T-cell (primary cell): ENCODE measurements around the gene KIAA0753. TPM values are rescaled to one million over a fixed set of nuclear protein-coding genes. Genes with fewer than 3 reads are reported as not detected.

ENCODE experiments used
- ATAC-seq, 4 experiments: fragments of 200-7000 bp in 3 of 4; fragments of 150-1000 bp in 1 of 4; cut with Tn5 transposase; replicated peaks in 1 of 4; 1 replicate in 3 of 4; 2 replicates in 1 of 4; pipeline ENCODE4 v1.10.0; 2021; ENCODE audit warnings: moderate library complexity in 3 of 4, mild to moderate bottlenecking in 2 of 4, moderate number of reproducible peaks in 1 of 4
- CTCF ChIA-PET, 2 donors: fragments of 300-600 bp; sonication (Branson Sonifier 250); formaldehyde crosslinking; loops; one replicate each; lab custom pipeline; 2022; ENCODE audit warnings: antibody characterized with exemption in 2 of 2; lab: Charles Lee
- POLR2A ChIA-PET, 2 donors: fragments of 300-600 bp; sonication (Branson Sonifier 250); formaldehyde crosslinking; loops; one replicate each; lab custom pipeline; 2022; ENCODE audit warnings: antibody characterized with exemption in 2 of 2; lab: Charles Lee
- DNase-seq, 35 experiments: peaks; one replicate each; pipeline versions ENCODE4 v3.0.0 to v3.0.0-alpha.2; 2013 to 2023
- H3K27ac ChIP-seq: one replicate; pipeline ENCODE4 v1.5.1; 2013; ENCODE audit warnings: low read length
- H3K27me3 ChIP-seq, 2 experiments: replicated peaks in 1 of 2; 1 replicate in 1 of 2; 2 replicates in 1 of 2; pipeline versions ENCODE4 v1.6.1 to v1.7.0; 2013; ENCODE audit warnings: low read length in 1 of 2, mixed read lengths in 1 of 2; ENCODE audit not compliant: control insufficient read depth in 2 of 2, insufficient read depth in 2 of 2; ENCODE audit errors: extremely low read depth in 1 of 2
- H3K36me3 ChIP-seq, 2 donors: 1 replicate in 1 of 2; 2 replicates in 1 of 2; pipeline versions ENCODE4 v1.6.1 to v1.7.0; 2013; ENCODE audit warnings: low read length in 1 of 2; ENCODE audit not compliant: control insufficient read depth in 2 of 2, insufficient read depth in 1 of 2; ENCODE audit errors: extremely low read depth in 1 of 2
- H3K4me1 ChIP-seq, 2 experiments: 1 replicate in 1 of 2; 2 replicates in 1 of 2; pipeline versions ENCODE4 v1.6.1 to v1.7.0; 2013; ENCODE audit warnings: low read length in 2 of 2, mixed read lengths in 1 of 2; ENCODE audit not compliant: insufficient read depth in 2 of 2, control insufficient read depth in 1 of 2; ENCODE audit errors: extremely low read depth in 1 of 2
- H3K4me3 ChIP-seq, 2 donors: 1 replicate in 1 of 2; 2 replicates in 1 of 2; pipeline versions ENCODE4 v1.5.1 to v1.7.0; 2013; ENCODE audit warnings: mild to moderate bottlenecking in 2 of 2, low read length in 1 of 2, moderate library complexity in 1 of 2; ENCODE audit not compliant: control insufficient read depth in 1 of 2; ENCODE audit errors: extremely low read depth in 1 of 2
- H3K9me3 ChIP-seq: 2 replicates; pipeline ENCODE4 v1.7.0; 2013
- H3K27ac Mint-ChIP-seq, 2 donors: one replicate each; pipeline ENCODE4 v1.8.0; 2020 to 2021; ENCODE audit warnings: mild to moderate bottlenecking in 2 of 2, mixed read lengths in 2 of 2
- H3K27me3 Mint-ChIP-seq, 2 donors: one replicate each; pipeline ENCODE4 v1.8.0; 2021 to 2022; ENCODE audit warnings: mixed read lengths in 2 of 2
- H3K36me3 Mint-ChIP-seq: one replicate; pipeline ENCODE4 v1.8.0; 2021; ENCODE audit warnings: mixed read lengths
- H3K4me1 Mint-ChIP-seq, 3 donors: one replicate each; pipeline ENCODE4 v1.8.0; 2020 to 2022; ENCODE audit warnings: mixed read lengths in 3 of 3, mild to moderate bottlenecking in 1 of 3
- H3K4me3 Mint-ChIP-seq, 3 donors: one replicate each; pipeline ENCODE4 v1.8.0; 2020 to 2022; ENCODE audit warnings: mild to moderate bottlenecking in 3 of 3, mixed read lengths in 3 of 3, moderate library complexity in 3 of 3
- H3K9me3 Mint-ChIP-seq, 3 donors: one replicate each; pipeline ENCODE4 v1.8.0; 2020 to 2022; ENCODE audit warnings: mixed read lengths in 3 of 3
- WGBS: methylation state at CpG from one replicate; pipeline ENCODE4 v1.1.5; 2013; ENCODE audit warnings: missing lambda C conversion rate; ENCODE audit not compliant: insufficient coverage; 5-methylcytosine and 5-hydroxymethylcytosine counted together
- total RNA-seq, 35 experiments: library from RNA in 6 of 35; stranded (reverse) in 6 of 35; fragments of 120-200 nt in 1 of 35; gene quantifications; one replicate each; pipeline versions ENCODE4 v1.2.1 to v1.2.4 and lab custom pipeline; 2013 to 2026

The KIAA0753 gene
- total RNA-seq, 5 donors from 2014 or later (not counting 1 experiment from before 2014, with no cell fraction given): 12.4 to 16.9 (median 15.9) TPM

DNA sequence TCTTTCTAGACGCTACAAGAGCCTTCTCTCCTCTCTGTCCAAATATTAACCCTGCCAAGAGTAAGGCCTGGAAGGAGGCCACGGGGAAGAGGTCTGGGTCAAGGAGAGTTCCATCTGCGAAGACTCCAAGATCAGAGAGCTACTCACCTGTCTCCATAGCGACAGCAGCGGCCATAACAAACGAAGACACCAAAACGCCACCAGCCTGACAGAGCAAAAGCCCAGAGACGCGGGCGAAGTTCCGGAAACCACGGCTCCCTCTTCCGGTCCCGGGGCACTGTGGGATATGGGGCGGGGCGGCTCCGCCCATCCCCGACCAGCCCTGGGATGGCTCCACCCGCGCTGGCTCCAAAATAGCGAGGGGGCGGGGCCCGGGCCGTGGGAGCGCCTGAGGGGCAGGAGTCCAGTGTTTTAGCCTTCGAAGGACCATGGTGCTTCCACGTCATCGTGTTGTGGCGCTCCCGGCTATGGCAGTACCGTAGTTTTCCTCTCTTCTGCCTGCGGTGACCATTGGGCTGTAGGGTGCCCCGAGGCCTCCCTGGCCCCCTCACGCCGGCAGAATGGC, 10.9 kb upstream of the KIAA0753 start, which contains the start of the genes C17orf100 and MED31:
TSS of gene C17orf100 (plus strand) at position 409 of the 565 bp plus-strand sequence. CDS start at position 561, 152 bp downstream.
TSS of gene MED31 (minus strand) at position 252 of the 565 bp plus-strand sequence. CDS start at position 175, 77 bp downstream.
- Mint-ChIP-seq H3K36me3 (peaks cover 26% of the 10 kb centered on the region), H3K4me1 (peaks cover 68 to 80% (median 75%) of the 10 kb centered on the region in 3 donors), H3K9me3 (no peaks in the 10 kb centered on the region), H3K27me3 (no peaks in the 10 kb centered on the region), H3K27ac (peak within 1 kb of the TSS; percentile 99), H3K4me3 (peak within 1 kb of the TSS; percentile 97 to 99 (median 98))
- DNase-seq (peak; percentile 85 to 96 (median 91)), ATAC-seq (peak; percentile 90 to 96 (median 96))
- WGBS: under 1% methylated on average over 34 of the region's 35 CpGs
- Histone ChIP-seq H3K9me3 (no peaks in the 10 kb centered on the region), H3K27ac (peak within 1 kb of the TSS; percentile 97), H3K36me3 (peaks cover 0 to 23% of the 10 kb centered on the region in 2 donors), H3K4me3 (peak within 1 kb of the TSS; percentile 69 to 79), H3K4me1 (peaks cover 20 to 36% of the 10 kb centered on the region in 2 experiments), H3K27me3 (peaks cover 0 to 13% of the 10 kb centered on the region in 2 experiments)
- ChIA-PET POLR2A (interaction anchor here (0.5 to 1.5 kb wide), 6 partner anchors 10 to 1270 kb away, joined by 3 to 31 read pairs (median 4); partner anchors contain the start of genes KIAA0753 (in 1 of the 2), TXNDC17 (in 1 of the 2) and XAF1 (in 1 of the 2)), CTCF (interaction anchor here (0.6 to 2.3 kb wide), 3 partner anchors 10 to 923 kb away, joined by 3 to 10 read pairs (median 3); partner anchors contain the start of genes KIAA0753 (in 1 of the 2) and TXNDC17 (in 1 of the 2))

DNA sequence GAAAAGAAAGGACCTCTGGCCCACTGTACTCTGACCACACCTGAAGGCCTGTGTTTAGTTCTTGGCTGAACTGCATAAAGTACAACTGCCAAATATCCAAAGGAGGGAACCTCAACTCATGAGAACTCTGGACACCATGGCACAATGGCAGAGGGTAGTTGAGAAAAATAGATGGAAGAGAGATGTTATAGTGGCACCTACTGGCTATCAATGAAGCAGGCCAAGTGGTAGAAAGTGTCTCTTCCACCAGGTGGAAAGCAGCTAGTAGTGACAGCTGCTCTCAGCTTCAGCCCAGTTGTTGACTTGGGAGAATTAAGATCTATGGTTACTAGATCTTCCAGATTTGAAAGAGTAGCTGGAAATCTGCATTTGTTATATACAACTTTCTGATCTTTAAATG, 7.7 kb upstream of the KIAA0753 start:
- Mint-ChIP-seq H3K27ac (no peak overlapping the region), H3K36me3 (peaks cover 38% of the 10 kb centered on the region), H3K9me3 (no peaks in the 10 kb centered on the region), H3K4me3 (no peak overlapping the region), H3K27me3 (no peaks in the 10 kb centered on the region), H3K4me1 (peaks cover 69 to 79% (median 75%) of the 10 kb centered on the region in 3 donors)
- H3K27me3 ChIP-seq: no peaks in the 10 kb centered on the region
- peaks cover 0 to 35% of the 10 kb centered on the region in 2 donors for H3K36me3 ChIP-seq
- no peak for ATAC-seq
- no peaks in the 10 kb centered on the region for H3K9me3 ChIP-seq
- no peak overlapping the region for H3K27ac ChIP-seq
- peak in 1 of 35 experiments; percentile 31 for DNase-seq
- ChIA-PET POLR2A (no interaction called here), CTCF (interaction anchor here in 1 of 2 donors (0.7 to 0.8 kb wide), 2 partner anchors 175 to 176 kb away, joined by 3 to 6 read pairs; no protein-coding TSS in a partner anchor)
- no peak overlapping the region for H3K4me3 ChIP-seq
- H3K4me1 ChIP-seq: peaks cover 13 to 19% of the 10 kb centered on the region in 2 experiments

GRCh38 chr17:6643451-6644125, 3.1 kb upstream of the KIAA0753 start:
- H3K4me1 ChIP-seq: peaks cover 12 to 25% of the 10 kb centered on the region in 2 experiments
- no peak overlapping the region for H3K4me3 Mint-ChIP-seq
- no peak overlapping the region for H3K27ac Mint-ChIP-seq
- WGBS: 59% methylated on average over 4 of the region's 5 CpGs
- no peaks in the 10 kb centered on the region for H3K9me3 ChIP-seq
- H3K4me3 ChIP-seq: no peak overlapping the region
- H3K9me3 Mint-ChIP-seq: no peaks in the 10 kb centered on the region
- H3K27ac ChIP-seq: no peak overlapping the region
- DNase-seq (no peak), ATAC-seq (no peak)
- ChIA-PET POLR2A (no interaction called here), CTCF (no interaction called here)
- no peaks in the 10 kb centered on the region for H3K27me3 Mint-ChIP-seq
- H3K4me1 Mint-ChIP-seq: peaks cover 66 to 76% (median 73%) of the 10 kb centered on the region in 3 donors
- H3K27me3 ChIP-seq: no peaks in the 10 kb centered on the region
- peaks cover 0 to 33% of the 10 kb centered on the region in 2 donors for H3K36me3 ChIP-seq
- H3K36me3 Mint-ChIP-seq: peaks cover 26% of the 10 kb centered on the region

- DNase-seq (no peak), ATAC-seq (no peak)
- no peaks in the 10 kb centered on the region for H3K27me3 ChIP-seq
- Mint-ChIP-seq H3K27ac (peak overlapping the region; percentile 64 to 96), H3K36me3 (peaks cover 16% of the 10 kb centered on the region), H3K4me1 (peaks cover 65 to 73% (median 73%) of the 10 kb centered on the region in 3 donors), H3K4me3 (peak overlapping the region; percentile 92 to 95 (median 95)), H3K9me3 (no peaks in the 10 kb centered on the region), H3K27me3 (no peaks in the 10 kb centered on the region)
- H3K36me3 ChIP-seq: peaks cover under 1 to 25% of the 10 kb centered on the region in 2 donors
- peak overlapping the region; percentile 40 for H3K27ac ChIP-seq
- H3K9me3 ChIP-seq: no peaks in the 10 kb centered on the region
- ChIA-PET CTCF (interaction anchor here in 1 of 2 donors (2.4 kb wide), 1 partner anchor 8 kb away, joined by 10 read pairs; the partner anchor contains the start of genes C17orf100 and MED31), POLR2A (interaction anchor here in 1 of 2 donors (2.7 kb wide), 1 partner anchor 8 kb away, joined by 31 read pairs; the partner anchor contains the start of genes C17orf100 and MED31)
- H3K4me3 ChIP-seq: no peak overlapping the region
- H3K4me1 ChIP-seq: peaks cover 12 to 35% of the 10 kb centered on the region in 2 experiments
- WGBS: no CpG with 5 or more reads among the region's 2 CpGs
Measured at GRCh38 chr17:6642592-6642991, 2.1 kb upstream of the KIAA0753 start.

- 3% methylated on average over 11 of the region's 20 CpGs for WGBS
- DNase-seq (peak in 1 of 35 experiments; percentile 33), ATAC-seq (peak in 2 of 4 experiments; percentile 2 to 9)
- H3K36me3 ChIP-seq: peaks cover 6 to 20% of the 10 kb centered on the region in 2 donors
- peak overlapping the region; percentile 92 to 95 (median 95) for H3K4me3 Mint-ChIP-seq
- peaks cover 12 to 37% of the 10 kb centered on the region in 2 experiments for H3K4me1 ChIP-seq
- peaks cover 56 to 73% (median 62%) of the 10 kb centered on the region in 3 donors for H3K4me1 Mint-ChIP-seq
- ChIA-PET POLR2A (interaction anchor here in 1 of 2 donors (0.9 to 2.7 kb wide), 2 partner anchors 10 to 13 kb away, joined by 4 to 31 read pairs; partner anchors contain the start of genes C17orf100 and MED31), CTCF (interaction anchor here in 1 of 2 donors (1.2 to 2.4 kb wide), 2 partner anchors 9 to 363 kb away, joined by 5 to 10 read pairs; partner anchors contain the start of genes C17orf100 and MED31)
- no peaks in the 10 kb centered on the region for H3K9me3 Mint-ChIP-seq
- peak overlapping the region; percentile 96 to 97 for H3K27ac Mint-ChIP-seq
- no peaks in the 10 kb centered on the region for H3K9me3 ChIP-seq
- H3K27ac ChIP-seq: peak overlapping the region; percentile 80
- H3K27me3 Mint-ChIP-seq: no peaks in the 10 kb centered on the region
- peaks cover 15% of the 10 kb centered on the region for H3K36me3 Mint-ChIP-seq
- H3K27me3 ChIP-seq: no peaks in the 10 kb centered on the region
- H3K4me3 ChIP-seq: peak overlapping the region; percentile 89 to 98
Measured at GRCh38 chr17:6641247-6641863, 844 bp upstream of the KIAA0753 start.
